Measurements from ENCODE around the gene SLC39A8.

Gene SLC39A8

DNA sequence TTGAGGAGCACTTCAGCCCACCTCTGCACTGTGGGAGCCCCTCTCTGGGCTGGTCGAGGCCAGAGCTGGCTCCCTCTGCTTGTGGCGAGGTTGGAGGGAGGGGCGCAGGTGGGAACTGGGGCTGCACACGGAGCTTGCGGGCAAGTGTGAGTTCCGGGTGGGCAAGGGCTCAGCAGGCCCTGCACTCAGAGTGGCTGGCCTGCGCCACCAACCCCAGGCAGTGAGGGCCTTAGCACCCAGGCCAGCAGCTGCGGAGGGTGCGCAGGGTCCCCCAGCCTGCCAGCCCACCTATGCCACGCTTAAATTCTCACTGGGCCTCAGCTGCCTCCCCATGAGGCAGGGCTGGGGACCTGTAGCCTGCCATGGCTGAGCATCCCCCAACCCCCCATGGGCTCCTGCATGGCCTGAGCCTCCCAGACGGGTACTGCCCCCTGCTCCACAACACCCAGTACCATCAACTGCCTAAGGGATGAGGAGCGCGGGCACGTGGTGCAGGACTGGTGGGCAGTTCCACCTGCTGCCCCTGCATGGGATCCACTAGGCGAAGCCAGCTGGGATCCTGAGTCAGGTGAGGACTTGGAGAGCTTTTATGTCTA is 110.9 kb downstream of the SLC39A8 start:
- TF ChIP-seq, protein P1, sequence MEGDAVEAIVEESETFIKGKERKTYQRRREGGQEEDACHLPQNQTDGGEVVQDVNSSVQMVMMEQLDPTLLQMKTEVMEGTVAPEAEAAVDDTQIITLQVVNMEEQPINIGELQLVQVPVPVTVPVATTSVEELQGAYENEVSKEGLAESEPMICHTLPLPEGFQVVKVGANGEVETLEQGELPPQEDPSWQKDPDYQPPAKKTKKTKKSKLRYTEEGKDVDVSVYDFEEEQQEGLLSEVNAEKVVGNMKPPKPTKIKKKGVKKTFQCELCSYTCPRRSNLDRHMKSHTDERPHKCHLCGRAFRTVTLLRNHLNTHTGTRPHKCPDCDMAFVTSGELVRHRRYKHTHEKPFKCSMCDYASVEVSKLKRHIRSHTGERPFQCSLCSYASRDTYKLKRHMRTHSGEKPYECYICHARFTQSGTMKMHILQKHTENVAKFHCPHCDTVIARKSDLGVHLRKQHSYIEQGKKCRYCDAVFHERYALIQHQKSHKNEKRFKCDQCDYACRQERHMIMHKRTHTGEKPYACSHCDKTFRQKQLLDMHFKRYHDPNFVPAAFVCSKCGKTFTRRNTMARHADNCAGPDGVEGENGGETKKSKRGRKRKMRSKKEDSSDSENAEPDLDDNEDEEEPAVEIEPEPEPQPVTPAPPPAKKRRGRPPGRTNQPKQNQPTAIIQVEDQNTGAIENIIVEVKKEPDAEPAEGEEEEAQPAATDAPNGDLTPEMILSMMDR (IDR thresholded peaks at IDR 0.05; ENCODE audit: extremely low read depth, missing control alignments) = no peak
- no peak for DNase-seq (ENCODE audit: low spot score)

- TF ChIP-seq, protein P1 (IDR thresholded peaks at IDR 0.05; ENCODE audit: extremely low read depth, missing control alignments) = no peak
- DNase-seq (ENCODE audit: low spot score) = no peak
These were observed 115.1 kb downstream of the SLC39A8 start for GRCh38 chr4:102230194-102230593.

DNA sequence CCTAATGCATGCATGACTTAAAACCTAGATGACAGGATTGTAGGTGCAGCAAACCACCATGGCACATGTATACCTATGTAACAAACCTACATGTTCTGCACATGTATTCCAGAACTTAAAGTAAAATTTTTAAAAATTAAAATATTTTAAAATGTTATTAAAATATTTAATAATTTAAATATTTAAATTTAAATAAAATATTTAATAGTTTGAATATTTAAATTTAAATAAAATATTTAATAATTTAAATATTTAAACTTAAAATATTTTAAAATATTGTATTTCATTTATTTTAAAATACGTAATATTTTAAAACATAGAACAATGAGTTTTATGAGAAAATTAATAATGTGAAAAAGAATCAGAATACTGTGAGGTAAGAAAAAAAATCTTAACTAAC is 117.9 kb downstream of the SLC39A8 start:
- no peak for DNase-seq (ENCODE audit: low spot score)
- TF ChIP-seq, protein P1 (IDR thresholded peaks at IDR 0.05; ENCODE audit: extremely low read depth, missing control alignments) = no peak

- TF ChIP-seq, protein P1 (IDR thresholded peaks at IDR 0.05; ENCODE audit: extremely low read depth, missing control alignments) = no peak
- no peak for DNase-seq (ENCODE audit: low spot score)
These were observed 121.8 kb downstream of the SLC39A8 start for GRCh38 chr4:102223461-102223860.

GRCh38 chr4:102222838-102223409 is 122.4 kb downstream of the SLC39A8 start:
- TF ChIP-seq, protein P1 (IDR thresholded peaks at IDR 0.05; ENCODE audit: extremely low read depth, missing control alignments) = no peak

DNA sequence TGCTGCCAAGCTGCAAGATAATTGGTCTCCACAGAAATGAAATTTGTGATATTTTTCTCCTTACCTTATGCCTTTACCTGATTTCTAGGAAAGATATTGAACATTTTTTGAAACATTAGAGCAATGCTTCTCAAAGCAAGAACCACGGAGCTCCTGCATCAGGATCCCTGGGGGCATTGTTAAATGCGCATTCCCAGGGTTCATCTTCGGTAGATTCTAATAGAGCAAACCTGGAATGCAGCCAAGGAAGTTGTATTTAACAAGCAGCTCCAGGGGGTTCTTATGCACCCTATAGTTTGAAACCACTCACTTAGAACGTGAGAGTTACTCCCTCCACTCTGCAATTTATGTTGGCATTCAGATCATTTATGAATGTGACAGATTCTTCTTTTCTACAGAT is 126.2 kb downstream of the SLC39A8 start:
- DNase-seq (ENCODE audit: low spot score) = no peak
- TF ChIP-seq, protein P1 (IDR thresholded peaks at IDR 0.05; ENCODE audit: extremely low read depth, missing control alignments) = no peak

More at GRCh38 chr4:102222838-102223409, 122.4 kb downstream of the SLC39A8 start:
- DNase-seq (ENCODE audit: low spot score) = no peak

DNA sequence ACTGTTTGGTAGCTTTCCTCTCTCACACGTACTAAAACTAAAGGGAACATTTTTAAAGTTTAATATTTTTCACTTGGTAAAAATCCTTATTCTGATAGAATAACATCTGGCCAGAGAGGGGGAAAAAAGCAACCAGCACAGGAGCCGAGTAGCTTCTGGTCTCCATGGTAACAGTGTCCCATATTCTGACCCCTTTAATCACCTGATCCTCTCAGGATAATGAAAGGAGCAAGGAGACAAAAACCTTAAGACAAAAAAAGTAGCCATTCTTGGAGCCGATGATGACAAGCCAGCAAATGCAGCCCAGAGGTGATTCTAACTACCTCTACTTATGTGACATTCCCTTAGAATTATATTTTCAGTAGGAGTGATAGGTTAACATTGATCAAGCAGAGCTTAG is 126.6 kb downstream of the SLC39A8 start:
- TF ChIP-seq, protein P1 (IDR thresholded peaks at IDR 0.05; ENCODE audit: extremely low read depth, missing control alignments) = no peak
- DNase-seq (ENCODE audit: low spot score) = no peak

Data from GM20000 (cell line).